Measurements from ENCODE around the gene SEL1L3. TPM values are rescaled to one million over a fixed set of nuclear protein-coding genes. Genes with fewer than 3 reads are reported as not detected.

The SEL1L3 gene
- total and polyA plus RNA-seq, 9 of the 15 experiments (the other 6 are each of a cell fraction or from before 2014, with no cell fraction given) = 10.0 to 44.3 (median 21.6) TPM

DNA sequence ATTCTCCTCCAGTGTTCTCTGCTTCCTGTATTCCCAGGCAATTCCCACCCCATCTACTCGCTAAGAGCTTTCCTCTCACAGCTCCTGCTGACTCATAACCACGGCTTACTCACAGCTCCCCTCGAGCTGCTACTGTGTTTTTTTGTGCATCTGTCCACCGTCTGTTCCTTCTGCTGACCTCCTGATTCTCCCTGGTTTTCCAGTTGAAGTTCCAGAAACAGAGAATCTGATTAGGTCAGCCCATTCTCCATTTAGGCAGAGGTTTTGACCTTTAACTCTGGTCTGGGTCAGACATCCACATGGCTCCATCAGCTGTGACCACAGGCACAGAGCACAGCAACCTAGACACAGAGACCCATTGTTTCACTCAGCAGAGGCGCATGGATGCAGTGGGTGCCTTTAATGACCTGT, 45.7 kb upstream of the SEL1L3 start:
- DNase-seq (ENCODE audit: extremely low read depth in 1 of 4, low spot score in 3 of 4) = no peak
- ChIA-PET CTCF (ENCODE audit: low intra/inter-chr PET ratio) (no interaction called here), POLR2A (no interaction called here)
- Histone ChIP-seq H4K20me1 (replicated peaks; ENCODE audit: control insufficient read depth, insufficient read depth, low read length) (no peaks in the 10 kb centered on the region), H3K27me3 (ENCODE audit: control insufficient read depth in 2 of 2, insufficient read depth in 2 of 2, low read length in 2 of 2) (peaks cover 23 to 49% of the 10 kb centered on the region in 2 experiments; a peak in 4 of 5 replicates), H3K4me3 (no peak overlapping the region), H3K9me1 (ENCODE audit: control insufficient read depth, insufficient read depth, low read length) (no peaks in the 10 kb centered on the region), H3K27ac (ENCODE audit: extremely low read depth, low read depth, low read length) (no peak overlapping the region), H3K9ac (ENCODE audit: insufficient read depth in 1 of 2, low read depth in 2 of 2, low read length in 2 of 2) (no peak overlapping the region), H3K9me3 (replicated peaks; ENCODE audit: control insufficient read depth, insufficient read depth, low read depth, low read length) (no peaks in the 10 kb centered on the region), H2AFZ (ENCODE audit: low read depth, low read length) (no peak overlapping the region), H3K4me2 (ENCODE audit: insufficient read depth, low read length) (no peak overlapping the region), H3K4me1 (replicated peaks in 1 of 2; ENCODE audit: control insufficient read depth in 2 of 2, insufficient read depth in 2 of 2, low read length in 2 of 2) (peaks cover 2 to 4% of the 10 kb centered on the region in 2 experiments; a peak in 2 of 5 replicates), H3K36me3 (ENCODE audit: control insufficient read depth, insufficient read depth, low read length) (no peaks in the 10 kb centered on the region), H3K79me2 (ENCODE audit: control insufficient read depth, insufficient read depth, low read length) (no peaks in the 10 kb centered on the region)
- BruUV-seq (replicated peaks) = no TSS peak
- no peak for ATAC-seq
- intact Hi-C loops (cut with micrococcal nuclease) = no loop called here
- WGBS (ENCODE audit: insufficient coverage, low coverage, missing lambda C conversion rate) = 4% methylated on average over 5 of the region's 5 CpGs
- TF ChIP-seq, protein P1, sequence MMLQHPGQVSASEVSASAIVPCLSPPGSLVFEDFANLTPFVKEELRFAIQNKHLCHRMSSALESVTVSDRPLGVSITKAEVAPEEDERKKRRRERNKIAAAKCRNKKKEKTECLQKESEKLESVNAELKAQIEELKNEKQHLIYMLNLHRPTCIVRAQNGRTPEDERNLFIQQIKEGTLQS (IDR thresholded peaks at IDR 0.05) = peak; percentile 52
- TF ChIP-seq, protein P1 (CRISPR knock-in tag; conservative IDR thresholded peaks at IDR 0.05) = no peak
- peak; percentile 78 for TF ChIP-seq FOSL1 (tag; conservative IDR thresholded peaks at IDR 0.05)
- peak; percentile 36; the same call in 1 of the 2 replicates for TF ChIP-seq JUND (IDR thresholded peaks at IDR 0.05; ENCODE audit: borderline replicate concordance, low read depth, low read length)
- peak; percentile 55; the same call in 1 of the 3 replicates for TF ChIP-seq JUND (tag; IDR thresholded peaks at IDR 0.05; ENCODE audit: borderline replicate concordance, low read depth, low read length)
- TF ChIP-seq ZNF232 (CRISPR knock-in tag; IDR thresholded peaks at IDR 0.05) = no peak
- no peak for TF ChIP-seq NR2C2 (CRISPR knock-in tag; IDR thresholded peaks at IDR 0.05)
- peak; percentile 28; the same call in 1 of the 2 replicates for TF ChIP-seq NR2C2 (tag; IDR thresholded peaks at IDR 0.05)
- no peak for TF ChIP-seq NR2C1 (IDR thresholded peaks at IDR 0.05)
- TF ChIP-seq NR2C1 (tag; IDR thresholded peaks at IDR 0.05) = no peak
- no peak for FAIRE-seq
- in situ Hi-C loops (cut with MboI) = no loop called here
